HG03439 (cell line): Measurements from ENCODE around the gene FAM193B.

Source experiments
- ATAC-seq: cut with Tn5 transposase; IDR thresholded peaks from one replicate; pipeline ENCODE4 v1.9.1; 2021; ENCODE audit warnings: mild to moderate bottlenecking, moderate library complexity; ENCODE audit not compliant: unreplicated experiment

Gene FAM193B

DNA sequence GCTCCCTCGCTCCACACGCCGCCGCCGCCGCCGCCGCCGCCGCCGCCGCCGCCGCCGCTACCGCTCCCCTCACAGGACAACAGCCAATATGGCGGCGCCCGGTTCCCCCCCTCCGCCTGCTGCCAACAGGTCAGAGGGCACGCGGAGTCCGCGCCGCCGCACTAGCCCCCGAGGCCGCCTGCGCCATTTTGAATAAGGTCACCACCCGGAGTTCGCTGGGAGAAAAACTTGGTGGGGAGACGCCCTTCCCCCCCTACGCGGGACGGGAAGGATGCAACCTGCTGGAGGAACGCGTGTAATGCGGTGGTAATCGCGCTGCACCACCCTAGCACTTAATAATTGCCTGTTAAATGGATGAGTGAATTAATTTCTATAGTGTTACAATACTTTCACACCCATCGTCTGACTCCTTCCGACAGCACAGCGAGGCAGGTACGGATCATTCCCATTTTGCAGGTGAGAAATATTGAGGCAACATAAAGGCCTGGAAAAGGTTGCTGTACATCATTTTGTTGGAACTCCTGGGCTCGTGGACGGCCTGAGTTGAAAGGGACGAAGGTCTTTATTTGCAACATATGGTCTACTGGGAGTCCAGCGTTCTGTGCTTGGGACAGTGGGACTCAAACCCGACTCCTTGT lies at the start of gene FAM193B:
Gene FAM193B (minus strand): TSS at position 90 of the 638 bp plus-strand sequence. CDS start 105 bp downstream, outside the sequence.
- ATAC-seq, result peak; percentile 85

DNA sequence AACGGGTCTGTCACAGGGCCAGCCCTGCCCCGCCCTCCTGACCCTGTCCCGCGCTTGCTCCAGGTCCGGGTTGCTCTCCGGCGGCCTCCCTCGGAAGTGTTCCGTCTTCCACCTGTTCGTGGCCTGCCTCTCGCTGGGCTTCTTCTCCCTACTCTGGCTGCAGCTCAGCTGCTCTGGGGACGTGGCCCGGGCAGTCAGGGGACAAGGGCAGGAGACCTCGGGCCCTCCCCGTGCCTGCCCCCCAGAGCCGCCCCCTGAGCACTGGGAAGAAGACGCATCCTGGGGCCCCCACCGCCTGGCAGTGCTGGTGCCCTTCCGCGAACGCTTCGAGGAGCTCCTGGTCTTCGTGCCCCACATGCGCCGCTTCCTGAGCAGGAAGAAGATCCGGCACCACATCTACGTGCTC lies 49.8 kb upstream of the FAM193B start:
- ATAC-seq, result no peak

DNA sequence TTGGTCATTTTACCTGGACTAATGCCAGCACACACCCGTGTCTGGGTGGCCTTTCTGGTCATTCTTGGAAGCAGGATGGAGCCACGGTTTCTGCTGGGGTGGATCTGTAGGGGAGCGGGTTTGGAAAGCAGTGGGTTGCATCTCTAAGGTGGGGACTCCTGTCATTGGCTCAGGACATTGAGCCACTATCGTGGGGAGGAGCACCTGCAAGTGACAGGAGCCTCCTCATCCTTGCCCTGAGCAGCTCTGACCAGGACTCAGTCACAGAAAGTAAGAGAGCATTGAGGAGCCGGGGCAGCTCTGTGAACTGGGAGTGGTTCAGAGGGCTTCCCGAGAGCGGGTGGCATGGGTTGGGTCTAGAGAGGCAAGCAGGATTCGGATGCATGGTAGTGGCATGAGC lies 49.3 kb upstream of the FAM193B start:
- ATAC-seq, result no peak

DNA sequence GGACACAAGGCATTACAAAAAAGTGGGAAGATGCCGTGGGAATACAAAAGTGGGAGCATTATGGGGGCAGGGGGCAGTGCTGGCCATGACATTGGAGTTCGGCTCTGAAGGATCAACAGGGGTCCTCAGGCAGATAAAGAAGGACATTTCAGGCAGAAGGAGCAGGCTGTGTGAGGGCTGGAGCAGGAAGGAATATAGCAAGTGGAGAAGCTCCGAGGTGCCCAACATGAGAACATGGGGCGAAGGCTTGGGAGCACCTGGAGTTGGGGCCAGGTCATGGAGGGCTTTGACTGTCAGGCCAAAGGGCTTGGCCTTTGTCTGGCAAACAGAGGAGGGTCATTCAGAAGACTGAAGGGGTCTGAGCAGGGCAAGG lies 48.1 kb upstream of the FAM193B start:
- no peak for ATAC-seq

DNA sequence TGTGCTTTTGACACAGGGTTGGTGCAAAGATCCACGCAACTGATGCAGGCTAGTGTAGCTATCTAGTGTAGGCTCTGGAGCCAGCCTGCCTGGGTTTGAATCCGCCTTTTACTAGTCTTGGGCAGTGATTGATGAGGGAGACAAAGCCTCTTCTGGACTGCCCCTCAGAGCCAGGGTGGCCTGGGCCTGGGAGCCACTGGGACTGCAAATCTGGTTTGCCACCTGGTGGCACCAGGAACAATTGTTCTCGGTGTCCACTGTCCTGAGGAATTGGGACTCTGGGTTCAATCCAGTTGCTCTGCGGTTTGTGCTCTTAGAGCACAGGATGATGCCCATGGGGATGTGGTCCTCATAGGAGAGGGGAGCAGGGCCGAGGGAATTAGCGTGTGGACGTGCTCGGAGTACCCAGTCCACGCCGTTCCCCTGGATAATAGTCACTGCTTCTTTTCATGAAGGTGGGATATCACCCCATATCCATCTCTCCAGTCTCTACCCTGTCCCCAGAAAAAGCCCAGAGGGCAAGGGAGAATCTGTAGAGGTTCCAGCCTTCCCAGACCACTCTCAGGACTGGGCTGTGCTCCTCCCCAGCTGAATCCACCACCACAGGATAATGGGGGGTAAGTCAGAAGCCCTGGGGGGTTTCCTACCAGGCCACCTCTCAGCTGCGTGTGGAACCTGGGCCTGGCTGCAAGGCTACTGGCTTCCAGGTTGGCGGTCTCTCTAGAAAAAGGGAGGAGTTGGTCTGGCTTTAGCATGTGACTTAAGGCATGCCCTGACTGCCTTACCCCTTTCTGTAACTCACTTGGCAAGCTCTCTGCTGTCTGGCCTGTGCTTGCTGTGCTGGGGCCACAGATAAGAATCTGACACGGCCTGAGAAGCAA lies 47.5 kb upstream of the FAM193B start:
- no peak for ATAC-seq

DNA sequence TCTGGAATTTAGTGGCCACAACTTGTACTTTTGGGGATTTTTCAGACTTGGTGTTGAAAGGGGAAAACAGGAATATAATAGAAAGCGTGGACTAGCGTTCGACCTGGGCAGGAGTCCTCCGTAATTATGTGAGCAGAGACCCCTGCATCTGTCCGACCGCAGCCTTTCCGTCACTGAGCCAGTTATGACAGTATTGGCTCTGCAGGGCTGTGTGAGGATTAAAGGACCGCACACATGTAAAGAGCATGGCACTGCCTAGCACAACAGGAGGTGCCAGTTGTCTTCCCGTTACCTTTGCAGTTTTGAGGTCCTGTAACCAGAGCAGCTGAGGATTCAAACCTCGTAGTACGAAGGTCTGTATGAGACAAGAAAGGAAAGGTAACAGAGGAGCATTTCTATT lies 46.8 kb upstream of the FAM193B start:
- no peak for ATAC-seq

DNA sequence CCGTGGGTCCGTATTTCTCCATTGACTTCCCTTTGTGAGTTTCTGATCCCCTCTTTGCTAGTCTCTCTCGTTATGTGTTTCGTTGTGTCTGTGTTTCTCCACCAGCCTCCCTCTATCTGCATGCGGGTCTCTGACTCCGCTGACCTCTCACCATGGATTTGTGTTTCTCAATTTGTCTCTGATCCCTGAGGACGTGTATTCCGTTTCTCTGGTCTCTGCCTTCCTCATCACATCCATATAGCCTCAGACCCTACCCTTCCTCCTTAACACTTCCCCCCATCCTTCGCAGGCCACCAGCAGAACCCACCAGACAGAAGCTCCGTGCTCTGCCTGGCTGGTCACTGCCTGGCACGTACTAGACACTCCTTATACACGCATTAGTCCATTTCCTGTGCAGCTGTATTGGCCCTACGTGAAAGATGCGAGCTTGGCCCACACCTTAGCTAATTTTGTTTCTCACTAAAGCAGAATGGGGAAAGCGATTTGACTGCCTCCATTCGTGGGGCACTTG lies 46.2 kb upstream of the FAM193B start:
- ATAC-seq, result no peak

DNA sequence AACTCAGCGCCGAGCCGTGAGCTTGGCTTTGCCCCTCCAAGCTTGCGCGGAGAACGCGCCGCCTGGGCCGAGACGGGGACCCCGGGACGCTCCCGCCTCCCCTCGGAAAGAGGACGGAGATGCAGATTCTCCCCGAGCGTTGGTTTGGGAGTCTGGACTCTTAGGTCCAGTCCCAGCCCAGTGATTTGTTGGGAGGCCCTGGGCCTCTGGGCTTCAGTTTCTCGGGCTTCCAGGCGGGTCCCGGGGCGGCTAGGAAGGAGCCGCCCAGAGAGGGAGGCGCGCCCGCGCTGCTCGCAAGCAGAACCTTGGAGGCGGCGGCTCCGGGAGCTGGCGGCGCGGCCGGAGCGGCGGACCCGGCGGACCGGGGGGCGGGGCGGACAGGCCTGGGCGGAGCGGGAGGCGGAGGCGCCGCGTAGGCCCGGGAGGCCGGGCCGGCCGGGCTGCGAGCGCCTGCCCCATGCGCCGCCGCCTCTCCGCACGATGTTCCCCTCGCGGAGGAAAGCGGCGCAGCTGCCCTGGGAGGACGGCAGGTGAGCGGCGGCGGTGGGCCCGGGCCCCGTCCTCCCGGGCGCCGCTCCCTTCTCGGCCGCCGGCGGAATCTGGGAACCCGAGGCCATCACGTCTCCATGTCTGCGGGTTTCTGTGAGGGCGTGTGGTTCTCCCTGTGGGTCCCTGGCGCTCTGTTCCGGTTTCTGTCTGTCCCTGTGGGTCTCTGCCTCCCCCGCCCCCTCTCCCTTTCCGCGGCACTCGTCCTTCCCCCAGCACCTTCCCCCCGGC lies 45.6 kb upstream of the FAM193B start, which contains the start of gene B4GALT7:
Gene B4GALT7 (plus strand): TSS at position 402 of the 777 bp plus-strand sequence. CDS start 79 bp downstream, at position 481.
- ATAC-seq, result peak; percentile 78

DNA sequence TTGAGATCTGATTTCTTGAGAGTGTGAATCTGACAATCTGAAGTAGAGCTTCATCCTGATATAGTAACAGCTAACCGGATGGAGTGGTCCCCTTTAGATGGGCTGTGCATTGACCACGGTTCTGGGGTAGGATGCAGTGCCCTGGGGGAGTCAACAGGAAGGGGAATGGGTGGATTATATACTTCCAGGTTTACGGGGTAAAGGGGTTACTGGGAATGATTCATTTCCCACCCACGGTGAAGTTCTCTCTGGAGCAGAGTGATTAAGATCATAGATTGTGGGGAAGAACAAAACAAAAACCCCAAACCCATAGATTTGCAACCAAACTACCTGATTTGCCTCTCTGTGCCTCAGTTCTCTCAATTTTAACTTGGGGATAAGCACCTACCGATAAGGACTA lies 44.1 kb upstream of the FAM193B start:
- no peak for ATAC-seq

DNA sequence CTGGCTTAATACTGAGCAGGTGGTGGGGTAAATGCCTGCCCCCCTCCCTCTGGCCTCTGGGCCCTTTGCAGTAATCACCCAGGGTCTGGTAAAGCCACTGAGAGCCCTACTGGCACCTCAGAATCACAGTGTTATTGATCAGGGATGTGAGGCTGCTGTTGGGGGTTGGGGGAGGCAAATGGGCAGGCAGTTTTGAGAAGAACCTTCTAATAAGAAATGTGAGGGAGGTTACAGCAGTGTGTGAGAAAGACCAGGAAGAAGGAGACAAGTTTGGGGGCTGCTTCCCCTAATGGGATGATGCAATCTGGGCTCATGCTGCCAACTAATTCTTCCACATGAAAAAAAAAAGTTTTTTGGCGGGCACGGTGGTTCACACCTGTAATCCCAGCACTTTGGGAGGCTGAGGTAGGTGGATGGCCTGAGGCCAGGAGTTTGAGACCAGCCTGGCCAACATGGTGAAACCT lies 42.4 kb upstream of the FAM193B start:
- ATAC-seq, result no peak

DNA sequence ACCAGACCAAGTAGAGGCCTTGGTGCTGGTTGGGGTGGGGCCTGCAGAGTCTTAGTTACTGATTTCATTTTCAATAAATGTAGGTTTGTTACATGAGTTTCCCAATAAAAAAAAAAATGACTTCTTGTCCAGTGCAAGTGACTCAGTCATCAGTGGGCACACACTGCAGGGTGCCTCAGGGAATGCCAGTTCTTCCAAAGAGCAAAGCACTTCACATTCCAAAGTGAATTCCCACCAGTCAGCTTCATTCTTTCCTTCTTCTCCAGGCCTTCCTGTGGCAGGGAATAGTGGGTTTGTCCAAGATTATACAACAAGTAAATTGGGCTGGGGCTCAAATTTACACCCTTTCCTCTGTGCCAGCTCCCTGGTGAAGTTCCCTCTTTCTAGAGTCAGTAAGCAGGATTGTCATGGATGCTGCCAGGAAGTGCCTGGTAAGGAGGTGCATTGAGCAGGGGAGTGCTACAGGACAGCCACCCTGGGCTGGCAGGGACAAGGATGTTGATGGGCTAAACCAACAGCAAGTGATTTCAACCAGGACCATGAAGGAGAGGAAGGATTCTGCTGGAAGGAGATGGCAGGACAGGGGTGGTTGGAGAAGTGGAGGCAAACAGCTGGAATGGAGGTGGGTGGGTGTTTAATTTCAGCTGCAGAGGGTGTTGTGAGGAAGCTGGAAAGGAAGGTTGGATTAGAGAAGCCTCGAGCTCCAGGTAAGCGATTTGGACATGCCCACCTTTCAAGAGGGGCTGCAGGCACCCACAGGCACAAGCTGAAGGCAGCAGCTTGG lies 41.8 kb upstream of the FAM193B start:
- no peak for ATAC-seq

DNA sequence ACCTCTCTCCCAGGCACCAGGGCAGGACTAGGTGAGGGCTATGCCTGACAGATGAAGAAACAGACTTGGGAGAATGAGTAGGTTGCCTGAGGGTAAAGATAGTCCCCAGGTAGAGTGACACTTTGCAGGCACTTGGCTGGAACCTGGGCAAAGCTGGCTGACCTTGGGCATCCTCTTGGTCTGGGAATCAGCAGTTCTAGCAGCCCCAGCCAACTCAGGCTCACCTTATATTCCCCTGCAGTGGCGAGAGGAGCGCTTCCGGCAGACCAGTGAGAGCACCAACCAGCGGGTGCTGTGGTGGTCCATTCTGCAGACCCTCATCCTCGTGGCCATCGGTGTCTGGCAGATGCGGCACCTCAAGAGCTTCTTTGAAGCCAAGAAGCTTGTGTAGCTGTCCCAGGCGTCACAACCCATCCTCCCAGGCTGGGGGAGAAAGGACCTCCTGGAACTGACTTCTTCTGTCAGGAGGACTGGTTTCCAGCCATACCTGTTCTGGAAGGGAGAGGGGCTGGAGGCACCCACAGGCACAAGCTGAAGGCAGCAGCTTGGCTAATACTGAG lies 40.7 kb upstream of the FAM193B start:
- ATAC-seq, result no peak

DNA sequence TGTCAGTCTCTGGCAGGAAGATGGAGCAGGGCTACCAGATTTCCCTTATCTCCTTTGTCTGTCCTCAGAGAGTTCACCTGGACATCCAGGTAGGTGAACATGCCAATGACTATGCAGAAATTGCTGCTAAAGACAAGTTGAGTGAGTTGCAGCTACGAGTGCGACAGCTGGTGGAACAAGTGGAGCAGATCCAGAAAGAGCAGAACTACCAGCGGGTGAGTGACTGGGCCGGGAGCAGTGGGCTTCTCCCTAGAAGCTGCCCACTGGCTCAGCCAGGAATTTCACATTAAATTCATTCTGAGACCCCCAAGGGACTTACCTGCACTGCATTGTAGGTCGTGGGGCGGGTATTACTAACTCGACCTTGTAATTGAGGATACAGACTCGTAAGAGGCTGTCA lies 39.7 kb upstream of the FAM193B start:
- no peak for ATAC-seq

DNA sequence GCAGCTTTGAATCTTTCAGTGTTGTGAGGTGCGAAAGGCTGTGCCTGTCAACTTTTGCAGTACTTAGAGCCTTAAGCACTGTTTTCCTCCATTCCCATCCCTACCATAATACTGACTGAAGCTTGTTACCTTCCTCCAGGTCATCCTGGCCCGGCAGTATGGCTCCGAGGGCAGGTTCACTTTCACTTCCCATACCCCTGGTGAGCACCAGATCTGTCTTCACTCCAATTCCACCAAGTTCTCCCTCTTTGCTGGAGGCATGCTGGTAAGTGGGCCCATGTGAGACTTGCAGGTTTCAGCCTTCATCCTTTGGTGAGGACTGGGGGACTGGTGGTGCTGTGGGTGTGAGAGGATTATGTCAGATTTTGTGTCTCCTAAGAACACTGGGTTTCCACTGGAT lies 39.1 kb upstream of the FAM193B start:
- ATAC-seq, result no peak

DNA sequence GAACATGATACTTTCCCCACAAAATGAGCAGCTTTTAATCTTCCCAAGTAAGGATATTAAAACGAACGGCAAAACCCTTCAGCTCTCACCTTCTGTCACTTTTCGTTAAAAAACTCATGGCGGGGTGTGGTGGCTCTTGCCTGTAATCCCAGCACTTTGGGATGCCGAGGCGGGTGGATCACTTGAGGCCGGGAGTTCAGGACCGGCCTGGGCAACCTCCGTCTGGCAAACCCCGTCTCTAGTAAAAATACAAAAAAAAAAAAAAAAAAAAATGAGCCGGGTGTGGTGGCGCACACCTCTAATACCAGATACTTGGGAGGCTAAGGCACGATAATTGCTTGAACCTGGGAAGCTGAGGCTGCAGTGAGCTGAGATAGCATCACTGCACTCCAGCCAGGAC lies 38.5 kb upstream of the FAM193B start:
- no peak for ATAC-seq

DNA sequence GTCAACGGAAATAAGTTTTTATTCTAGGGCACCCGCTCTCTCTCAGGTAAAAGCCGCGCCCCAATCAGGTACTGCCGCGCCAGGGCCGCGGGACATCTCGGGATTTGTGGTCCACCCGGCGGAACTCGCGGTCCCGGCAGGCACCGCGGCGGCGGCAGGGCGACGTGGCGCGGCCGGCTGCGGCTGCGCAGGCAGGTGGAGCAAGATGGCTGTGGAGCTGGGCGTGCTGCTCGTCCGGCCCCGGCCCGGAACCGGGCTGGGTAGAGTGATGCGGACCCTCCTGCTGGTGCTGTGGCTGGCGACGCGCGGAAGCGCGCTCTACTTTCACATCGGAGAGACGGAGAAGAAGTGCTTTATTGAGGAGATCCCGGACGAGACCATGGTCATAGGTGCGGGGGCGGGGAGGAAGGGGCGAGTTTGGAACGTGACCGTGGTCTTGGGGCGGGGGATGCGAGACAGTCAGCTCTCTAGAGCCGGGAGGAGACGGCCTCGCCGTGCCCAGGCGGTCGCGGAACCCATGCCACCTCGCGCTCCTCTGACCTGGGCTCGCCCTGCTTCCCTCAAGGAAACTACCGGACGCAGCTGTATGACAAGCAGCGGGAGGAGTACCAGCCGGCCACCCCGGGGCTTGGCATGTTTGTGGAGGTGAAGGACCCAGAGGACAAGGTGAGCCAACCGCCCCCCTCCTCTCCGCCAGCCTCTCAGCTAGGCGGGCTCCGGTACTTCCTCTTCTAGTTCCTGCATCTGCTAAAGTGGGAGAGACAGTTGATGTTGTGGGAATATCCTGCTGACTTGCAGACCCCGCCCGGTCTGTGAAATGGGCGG lies 37.9 kb upstream of the FAM193B start, which contains the start of gene TMED9:
Gene TMED9 (plus strand): TSS at position 194 of the 825 bp plus-strand sequence. CDS start 12 bp downstream, at position 206.
- peak; percentile 88 for ATAC-seq

DNA sequence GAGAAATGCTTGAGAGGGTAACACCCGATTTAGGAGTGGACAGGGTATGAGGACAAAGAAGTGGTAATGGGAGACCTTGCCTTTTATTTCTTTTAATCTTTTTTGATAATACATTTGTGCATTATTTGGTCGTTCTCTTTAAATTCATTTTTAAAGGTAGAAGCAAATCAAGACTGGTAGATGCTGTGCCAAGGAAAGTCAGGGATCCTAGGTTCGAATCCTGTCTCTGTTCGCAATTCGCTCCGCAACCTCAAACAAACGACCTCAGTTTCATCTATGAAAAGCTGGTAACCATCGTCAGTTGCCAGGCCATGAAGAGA lies 37.3 kb upstream of the FAM193B start:
- ATAC-seq, result no peak

DNA sequence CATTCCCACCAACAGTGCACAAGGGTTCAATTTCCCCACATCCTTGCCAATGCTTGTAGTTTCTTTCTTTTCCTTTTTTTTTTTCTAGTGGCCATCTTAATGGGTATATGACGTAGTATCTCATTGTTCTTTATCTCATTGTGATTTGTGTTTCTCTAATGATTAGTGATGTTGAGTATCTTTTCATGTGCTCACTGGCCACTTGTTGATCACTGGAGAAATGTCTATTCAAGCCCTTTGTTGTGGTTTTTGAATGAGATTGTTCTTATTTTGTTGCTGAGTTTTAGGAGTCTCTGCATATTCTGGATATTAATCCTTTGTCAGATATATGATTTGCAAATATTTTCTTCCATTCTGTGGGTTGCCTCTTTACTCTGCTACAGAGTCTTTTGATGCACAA lies 36.0 kb upstream of the FAM193B start:
- ATAC-seq, result no peak

DNA sequence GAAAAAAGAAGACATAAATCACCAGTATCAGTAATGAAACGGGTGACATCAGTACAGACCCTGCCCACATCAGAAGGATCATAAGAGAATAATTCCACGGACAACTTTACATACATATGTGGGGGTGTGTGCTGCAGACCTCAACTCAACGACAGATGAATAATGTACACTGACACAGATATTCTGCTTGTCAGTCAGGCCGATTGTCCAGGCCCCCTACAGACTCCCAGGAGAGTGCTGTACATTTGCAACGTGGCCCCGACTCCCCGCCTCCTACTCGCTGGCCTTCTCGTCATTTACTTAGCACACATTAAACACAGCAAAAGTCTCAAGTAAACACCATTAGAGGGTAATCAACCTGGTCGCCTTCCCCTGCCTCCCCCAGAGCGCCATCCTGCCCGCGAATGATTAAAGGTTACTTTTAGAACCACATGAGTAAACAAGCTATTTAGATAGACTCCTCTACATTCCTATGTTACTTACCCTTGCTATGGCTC lies 34.1 kb upstream of the FAM193B start:
- ATAC-seq, result no peak
